ENCODE results near the gene LPCAT1.

LPCAT1 gene

GRCh38 chr5:1536322-1536845 is 12.6 kb upstream of the LPCAT1 start:
- in situ Hi-C loops (cut with HindIII; ENCODE audit: low pct_unique_long_range_greater_than_20kb, low sequenced_read_pairs), result no loop called here
- no peak for TF ChIP-seq JUND (IDR thresholded peaks at IDR 0.05; ENCODE audit: low read depth)

GRCh38 chr5:1535646-1536045 is 11.9 kb upstream of the LPCAT1 start:
- in situ Hi-C loops (cut with HindIII; ENCODE audit: low pct_unique_long_range_greater_than_20kb, low sequenced_read_pairs), result no loop called here
- no peak for DNase-seq (ENCODE audit: low read depth in 1 of 2, low spot score in 1 of 2)
- no peak for TF ChIP-seq JUND (IDR thresholded peaks at IDR 0.05; ENCODE audit: low read depth)

More at GRCh38 chr5:1536322-1536845, 12.6 kb upstream of the LPCAT1 start:
- peak in 1 of 2 experiments; percentile 58 for DNase-seq (ENCODE audit: low read depth in 1 of 2, low spot score in 1 of 2)

- in situ Hi-C loops (cut with HindIII; ENCODE audit: low pct_unique_long_range_greater_than_20kb, low sequenced_read_pairs), result no loop called here
- TF ChIP-seq JUND (IDR thresholded peaks at IDR 0.05; ENCODE audit: low read depth), result no peak
- DNase-seq (ENCODE audit: low read depth in 1 of 2, low spot score in 1 of 2), result no peak
Observed at GRCh38 chr5:1532384-1532783, 8.6 kb upstream of the LPCAT1 start.

- in situ Hi-C loops (cut with HindIII; ENCODE audit: low pct_unique_long_range_greater_than_20kb, low sequenced_read_pairs), result no loop called here
- no peak for DNase-seq (ENCODE audit: low read depth in 1 of 2, low spot score in 1 of 2)
- TF ChIP-seq JUND (IDR thresholded peaks at IDR 0.05; ENCODE audit: low read depth), result no peak
Observed at GRCh38 chr5:1529498-1529897, 5.7 kb upstream of the LPCAT1 start.

GRCh38 chr5:1527533-1528205 is 3.9 kb upstream of the LPCAT1 start:
- in situ Hi-C loops (cut with HindIII; ENCODE audit: low pct_unique_long_range_greater_than_20kb, low sequenced_read_pairs), result no loop called here
- TF ChIP-seq JUND (IDR thresholded peaks at IDR 0.05; ENCODE audit: low read depth), result no peak
- no peak for DNase-seq (ENCODE audit: low read depth in 1 of 2, low spot score in 1 of 2)

- no peak for DNase-seq (ENCODE audit: low read depth in 1 of 2, low spot score in 1 of 2)
- in situ Hi-C loops (cut with HindIII; ENCODE audit: low pct_unique_long_range_greater_than_20kb, low sequenced_read_pairs), result no loop called here
- no peak for TF ChIP-seq JUND (IDR thresholded peaks at IDR 0.05; ENCODE audit: low read depth)
Observed at GRCh38 chr5:1526681-1527131, 2.9 kb upstream of the LPCAT1 start.

GRCh38 chr5:1526190-1526631 is 2.5 kb upstream of the LPCAT1 start:
- no peak for DNase-seq (ENCODE audit: low read depth in 1 of 2, low spot score in 1 of 2)
- in situ Hi-C loops (cut with HindIII; ENCODE audit: low pct_unique_long_range_greater_than_20kb, low sequenced_read_pairs), result no loop called here
- no peak for TF ChIP-seq JUND (IDR thresholded peaks at IDR 0.05; ENCODE audit: low read depth)

GRCh38 chr5:1525624-1526189 is 1.9 kb upstream of the LPCAT1 start:
- no peak for TF ChIP-seq JUND (IDR thresholded peaks at IDR 0.05; ENCODE audit: low read depth)
- DNase-seq (ENCODE audit: low read depth in 1 of 2, low spot score in 1 of 2), result no peak
- in situ Hi-C loops (cut with HindIII; ENCODE audit: low pct_unique_long_range_greater_than_20kb, low sequenced_read_pairs), result no loop called here

- in situ Hi-C loops (cut with HindIII; ENCODE audit: low pct_unique_long_range_greater_than_20kb, low sequenced_read_pairs), result no loop called here
- no peak for TF ChIP-seq JUND (IDR thresholded peaks at IDR 0.05; ENCODE audit: low read depth)
- DNase-seq (ENCODE audit: low read depth in 1 of 2, low spot score in 1 of 2), result no peak
Observed at GRCh38 chr5:1524799-1525623, 1.3 kb upstream of the LPCAT1 start.

GRCh38 chr5:1524481-1524798 is 680 bp upstream of the LPCAT1 start:
- DNase-seq (ENCODE audit: low read depth in 1 of 2, low spot score in 1 of 2), result no peak

GRCh38 chr5:1523480-1523792 is 324 bp downstream of the LPCAT1 start:
- in situ Hi-C loops (cut with HindIII; ENCODE audit: low pct_unique_long_range_greater_than_20kb, low sequenced_read_pairs), result no loop called here
- TF ChIP-seq JUND (IDR thresholded peaks at IDR 0.05; ENCODE audit: low read depth), result no peak
- no peak for DNase-seq (ENCODE audit: low read depth in 1 of 2, low spot score in 1 of 2)

More at GRCh38 chr5:1524481-1524798, 680 bp upstream of the LPCAT1 start:
- no peak for TF ChIP-seq JUND (IDR thresholded peaks at IDR 0.05; ENCODE audit: low read depth)
- in situ Hi-C loops (cut with HindIII; ENCODE audit: low pct_unique_long_range_greater_than_20kb, low sequenced_read_pairs), result no loop called here

GRCh38 chr5:1522601-1523479 is 920 bp downstream of the LPCAT1 start:
- TF ChIP-seq JUND (IDR thresholded peaks at IDR 0.05; ENCODE audit: low read depth), result no peak
- DNase-seq (ENCODE audit: low read depth in 1 of 2, low spot score in 1 of 2), result peak in 1 of 2 experiments; percentile 32
- in situ Hi-C loops (cut with HindIII; ENCODE audit: low pct_unique_long_range_greater_than_20kb, low sequenced_read_pairs), result no loop called here
